ENCODE data around the gene MAP3K13. TPM values are rescaled to one million over a fixed set of nuclear protein-coding genes. Genes with fewer than 3 reads are reported as not detected.

Gene MAP3K13
- total and polyA plus RNA-seq, 4 donors, result 35.3 to 56.3 (median 41.7) TPM

DNA sequence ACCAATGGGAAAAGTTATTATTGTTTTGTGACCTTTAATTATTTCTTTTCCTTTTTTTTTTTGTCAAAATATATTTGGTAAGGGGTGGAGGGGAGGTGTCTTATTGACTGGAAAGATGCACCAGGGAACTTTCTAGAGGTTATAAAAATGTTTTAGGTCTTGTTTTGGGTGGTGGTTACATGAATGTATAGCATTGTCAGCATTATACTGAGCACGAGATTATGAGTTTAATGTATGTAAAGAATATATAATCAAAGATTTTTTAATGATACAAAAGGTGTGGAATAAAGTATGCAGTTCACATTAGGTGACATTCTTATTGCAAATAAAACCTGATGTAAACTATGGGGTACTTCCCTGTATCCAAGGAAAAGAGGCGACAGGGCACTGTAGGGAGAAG, 23.0 kb upstream of the MAP3K13 start:
- no peaks in the 10 kb centered on the region for H3K4me1 ChIP-seq (ENCODE audit: control insufficient read depth, insufficient read depth, low read length)
- no peaks in the 10 kb centered on the region for H3K9me3 ChIP-seq (ENCODE audit: control insufficient read depth, insufficient read depth, low read length)
- no peak overlapping the region for H3K4me3 ChIP-seq (ENCODE audit: low read depth, low read length)
- H3K27me3 ChIP-seq (ENCODE audit: control insufficient read depth, insufficient read depth, low read length), result no peaks in the 10 kb centered on the region
- H3K27ac ChIP-seq (ENCODE audit: low read depth, low read length), result no peak overlapping the region
- 100% methylated on average over 1 of the region's 2 CpGs for WGBS (ENCODE audit: insufficient coverage)
- H3K36me3 ChIP-seq (ENCODE audit: control insufficient read depth, insufficient read depth, low read length), result no peaks in the 10 kb centered on the region
- no peak for DNase-seq (ENCODE audit: low read depth in 4 of 6, low spot score in 6 of 6)

DNA sequence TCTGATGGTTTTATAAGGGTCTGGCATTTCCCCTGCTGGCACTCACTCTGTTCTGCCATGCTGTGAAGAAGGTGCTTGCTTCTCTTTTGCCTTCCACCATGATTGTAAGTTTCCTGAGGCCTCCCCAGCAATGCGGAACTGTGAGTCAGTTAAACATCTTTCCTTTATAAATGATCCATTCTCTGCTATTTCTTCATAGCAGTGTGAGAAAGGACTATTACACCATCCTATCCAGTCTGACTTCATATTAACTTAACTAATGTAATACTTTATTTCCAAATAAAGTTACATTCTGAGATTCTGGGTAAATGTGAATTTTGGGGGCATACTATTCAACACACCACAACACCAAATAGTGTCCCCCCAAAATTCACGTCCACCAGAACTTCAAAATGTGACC, 22.2 kb upstream of the MAP3K13 start:
- Histone ChIP-seq H3K27ac (ENCODE audit: low read depth, low read length) (no peak overlapping the region), H3K27me3 (ENCODE audit: control insufficient read depth, insufficient read depth, low read length) (no peaks in the 10 kb centered on the region), H3K4me1 (ENCODE audit: control insufficient read depth, insufficient read depth, low read length) (no peaks in the 10 kb centered on the region), H3K9me3 (ENCODE audit: control insufficient read depth, insufficient read depth, low read length) (no peaks in the 10 kb centered on the region), H3K4me3 (ENCODE audit: low read depth, low read length) (no peak overlapping the region), H3K36me3 (ENCODE audit: control insufficient read depth, insufficient read depth, low read length) (no peaks in the 10 kb centered on the region)
- WGBS (ENCODE audit: insufficient coverage), result no CpG with 5 or more reads among the region's 2 CpGs
- no peak for DNase-seq (ENCODE audit: low read depth in 4 of 6, low spot score in 6 of 6)

DNA sequence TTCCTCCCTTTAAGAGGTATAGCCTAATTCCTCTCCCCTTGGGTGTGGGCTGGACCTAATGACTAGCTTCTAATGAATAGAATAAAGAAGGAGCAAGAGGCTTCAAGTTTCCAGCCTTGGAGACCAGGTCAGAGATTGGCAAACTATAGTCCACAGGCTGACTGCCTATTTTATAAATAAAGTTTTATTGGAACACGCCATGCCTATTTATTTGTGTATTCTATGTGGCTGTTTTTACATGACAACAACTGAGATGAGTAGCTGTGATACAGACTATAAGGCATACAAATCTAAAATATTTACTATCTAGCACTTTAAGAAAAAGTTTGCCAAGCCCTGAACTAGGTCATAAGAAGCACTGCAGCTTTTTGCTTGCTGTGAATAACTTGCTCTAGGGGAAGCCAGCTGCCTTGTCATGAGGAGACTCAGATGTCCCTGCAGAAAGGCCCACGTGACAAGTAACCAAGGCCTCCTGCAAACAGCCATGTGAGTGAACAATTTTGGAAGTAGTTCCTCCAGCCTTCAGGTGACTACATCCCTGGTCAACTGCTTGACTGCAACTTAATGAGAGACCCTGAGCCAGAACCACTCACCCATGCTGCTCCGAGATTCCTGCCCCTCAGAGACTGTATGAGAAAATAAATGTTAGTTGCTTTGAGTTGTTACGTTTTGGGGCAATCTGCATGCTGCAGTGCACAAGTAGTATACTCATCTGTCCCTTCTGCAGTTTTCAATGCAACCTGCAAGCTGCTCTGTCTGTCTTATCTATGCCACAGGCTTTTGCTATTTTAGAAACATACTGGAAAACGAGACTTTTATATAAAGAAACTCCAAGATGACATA, 21.1 kb upstream of the MAP3K13 start:
- no peak overlapping the region for H3K27ac ChIP-seq (ENCODE audit: low read depth, low read length)
- WGBS (ENCODE audit: insufficient coverage), result 60% methylated on average over 1 of the region's 5 CpGs
- H3K4me3 ChIP-seq (ENCODE audit: low read depth, low read length), result no peak overlapping the region
- no peak for DNase-seq (ENCODE audit: low read depth in 4 of 6, low spot score in 6 of 6)
- H3K27me3 ChIP-seq (ENCODE audit: control insufficient read depth, insufficient read depth, low read length), result no peaks in the 10 kb centered on the region
- no peaks in the 10 kb centered on the region for H3K4me1 ChIP-seq (ENCODE audit: control insufficient read depth, insufficient read depth, low read length)
- no peaks in the 10 kb centered on the region for H3K36me3 ChIP-seq (ENCODE audit: control insufficient read depth, insufficient read depth, low read length)
- H3K9me3 ChIP-seq (ENCODE audit: control insufficient read depth, insufficient read depth, low read length), result no peaks in the 10 kb centered on the region

DNA sequence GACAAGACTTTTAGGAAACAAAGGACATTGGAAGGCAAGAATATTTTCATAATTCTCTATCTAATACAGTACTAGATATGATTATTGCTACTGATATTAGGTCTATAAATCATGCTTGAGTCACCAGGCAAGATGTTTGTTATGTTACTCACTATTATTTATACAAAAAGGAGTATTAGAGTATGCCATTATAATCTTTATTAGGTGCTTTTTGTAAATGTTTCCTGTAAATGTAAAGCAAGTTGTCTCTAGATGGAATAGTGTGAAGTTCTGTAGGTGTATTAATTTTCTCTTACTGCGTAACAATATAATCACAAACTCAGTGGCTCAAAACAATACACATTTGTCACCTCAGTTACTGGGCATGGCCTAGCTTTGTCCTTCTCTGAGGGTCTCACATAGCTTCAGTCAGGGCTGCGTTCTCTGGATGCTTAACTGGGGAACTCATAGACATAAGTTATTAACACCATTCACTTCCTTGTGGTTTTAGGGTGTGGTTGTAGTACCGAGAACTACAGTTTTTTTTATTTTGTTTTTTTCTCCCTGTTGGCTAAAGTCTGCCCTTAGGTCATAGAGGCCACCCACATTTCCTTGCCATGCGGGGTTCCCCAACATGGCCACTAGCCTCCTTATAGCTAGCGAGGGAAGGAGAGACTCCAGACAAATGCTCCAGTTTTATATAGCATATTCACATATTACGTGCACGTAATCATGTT, 20.3 kb upstream of the MAP3K13 start:
- Histone ChIP-seq H3K27ac (ENCODE audit: low read depth, low read length) (no peak overlapping the region), H3K9me3 (ENCODE audit: control insufficient read depth, insufficient read depth, low read length) (no peaks in the 10 kb centered on the region), H3K4me3 (ENCODE audit: low read depth, low read length) (no peak overlapping the region), H3K27me3 (ENCODE audit: control insufficient read depth, insufficient read depth, low read length) (no peaks in the 10 kb centered on the region), H3K4me1 (ENCODE audit: control insufficient read depth, insufficient read depth, low read length) (no peaks in the 10 kb centered on the region), H3K36me3 (ENCODE audit: control insufficient read depth, insufficient read depth, low read length) (no peaks in the 10 kb centered on the region)
- no peak for DNase-seq (ENCODE audit: low read depth in 4 of 6, low spot score in 6 of 6)
- WGBS (ENCODE audit: insufficient coverage), result no CpG with 5 or more reads among the region's 7 CpGs

DNA sequence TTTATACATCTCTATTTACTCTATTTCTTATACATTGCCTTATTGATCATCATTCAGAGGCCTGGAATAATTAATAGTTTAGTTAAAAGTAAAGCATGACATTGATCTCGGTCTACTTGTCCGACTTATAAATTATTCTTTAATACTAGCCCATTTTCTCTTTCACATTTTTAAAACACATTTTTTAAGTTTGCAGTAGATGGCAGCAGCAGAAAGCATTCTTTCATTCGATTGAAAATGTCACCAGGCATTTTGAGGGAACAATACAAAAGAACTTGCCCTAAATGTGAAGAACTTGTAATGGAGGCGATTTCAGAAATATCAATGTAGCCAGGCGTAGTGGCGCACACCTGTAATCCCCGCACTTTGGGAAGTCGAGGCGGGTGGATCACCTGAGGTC, 15.5 kb upstream of the MAP3K13 start:
- H3K4me3 ChIP-seq (ENCODE audit: low read depth, low read length), result no peak overlapping the region
- peak in 2 of 6 donors; percentile 42 to 67 for DNase-seq (ENCODE audit: low read depth in 4 of 6, low spot score in 6 of 6)
- WGBS (ENCODE audit: insufficient coverage), result 83% methylated on average over 1 of the region's 9 CpGs
- H3K9me3 ChIP-seq (ENCODE audit: control insufficient read depth, insufficient read depth, low read length), result no peaks in the 10 kb centered on the region
- H3K27ac ChIP-seq (ENCODE audit: low read depth, low read length), result no peak overlapping the region
- no peaks in the 10 kb centered on the region for H3K27me3 ChIP-seq (ENCODE audit: control insufficient read depth, insufficient read depth, low read length)
- no peaks in the 10 kb centered on the region for H3K36me3 ChIP-seq (ENCODE audit: control insufficient read depth, insufficient read depth, low read length)
- H3K4me1 ChIP-seq (ENCODE audit: control insufficient read depth, insufficient read depth, low read length), result no peaks in the 10 kb centered on the region

DNA sequence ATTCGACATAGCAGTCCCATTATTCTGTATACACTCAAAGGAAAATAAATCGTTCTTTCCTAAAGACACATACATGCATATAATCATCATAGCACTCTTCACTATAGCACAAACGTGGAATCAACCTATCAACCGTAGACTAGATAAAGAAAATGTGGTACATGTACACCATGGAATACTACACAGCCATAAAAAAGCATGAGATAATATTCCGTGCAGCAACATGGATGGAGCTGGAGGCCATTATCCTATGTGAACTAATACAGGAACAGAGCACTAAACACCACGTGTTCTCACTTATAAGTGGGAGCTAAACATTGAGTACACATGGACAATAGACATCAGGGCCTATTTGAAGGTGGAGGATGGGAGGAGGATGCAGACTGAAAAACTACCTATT, 12.1 kb upstream of the MAP3K13 start:
- no peaks in the 10 kb centered on the region for H3K27me3 ChIP-seq (ENCODE audit: control insufficient read depth, insufficient read depth, low read length)
- no peaks in the 10 kb centered on the region for H3K9me3 ChIP-seq (ENCODE audit: control insufficient read depth, insufficient read depth, low read length)
- no peaks in the 10 kb centered on the region for H3K36me3 ChIP-seq (ENCODE audit: control insufficient read depth, insufficient read depth, low read length)
- WGBS (ENCODE audit: insufficient coverage), result no CpG with 5 or more reads among the region's 6 CpGs
- no peak for DNase-seq (ENCODE audit: low read depth in 4 of 6, low spot score in 6 of 6)
- H3K27ac ChIP-seq (ENCODE audit: low read depth, low read length), result no peak overlapping the region
- H3K4me1 ChIP-seq (ENCODE audit: control insufficient read depth, insufficient read depth, low read length), result no peaks in the 10 kb centered on the region
- no peak overlapping the region for H3K4me3 ChIP-seq (ENCODE audit: low read depth, low read length)

DNA sequence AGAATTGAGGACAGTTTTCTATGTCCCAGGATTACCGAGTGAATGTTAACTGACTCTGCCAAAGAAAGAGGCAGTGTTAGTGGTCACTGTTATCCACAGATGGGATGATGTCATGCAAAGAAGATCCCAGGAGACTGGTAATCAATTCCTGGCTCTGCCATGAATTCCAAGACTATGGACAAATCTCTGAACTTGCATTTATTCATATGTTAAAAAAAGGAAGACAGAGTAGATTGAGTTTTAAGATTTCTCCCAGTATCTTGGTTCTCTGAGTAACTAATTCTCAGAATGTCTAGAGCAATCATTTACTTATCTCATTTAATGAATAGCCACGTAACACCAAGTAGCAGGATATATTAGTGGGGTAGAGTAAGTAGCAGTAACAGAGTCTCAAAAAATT, 11.5 kb upstream of the MAP3K13 start:
- Histone ChIP-seq H3K27ac (ENCODE audit: low read depth, low read length) (no peak overlapping the region), H3K27me3 (ENCODE audit: control insufficient read depth, insufficient read depth, low read length) (no peaks in the 10 kb centered on the region), H3K36me3 (ENCODE audit: control insufficient read depth, insufficient read depth, low read length) (no peaks in the 10 kb centered on the region), H3K4me1 (ENCODE audit: control insufficient read depth, insufficient read depth, low read length) (no peaks in the 10 kb centered on the region), H3K4me3 (ENCODE audit: low read depth, low read length) (no peak overlapping the region), H3K9me3 (ENCODE audit: control insufficient read depth, insufficient read depth, low read length) (no peaks in the 10 kb centered on the region)
- WGBS (ENCODE audit: insufficient coverage), result 50% methylated on average over 1 of the region's 2 CpGs
- no peak for DNase-seq (ENCODE audit: low read depth in 4 of 6, low spot score in 6 of 6)

DNA sequence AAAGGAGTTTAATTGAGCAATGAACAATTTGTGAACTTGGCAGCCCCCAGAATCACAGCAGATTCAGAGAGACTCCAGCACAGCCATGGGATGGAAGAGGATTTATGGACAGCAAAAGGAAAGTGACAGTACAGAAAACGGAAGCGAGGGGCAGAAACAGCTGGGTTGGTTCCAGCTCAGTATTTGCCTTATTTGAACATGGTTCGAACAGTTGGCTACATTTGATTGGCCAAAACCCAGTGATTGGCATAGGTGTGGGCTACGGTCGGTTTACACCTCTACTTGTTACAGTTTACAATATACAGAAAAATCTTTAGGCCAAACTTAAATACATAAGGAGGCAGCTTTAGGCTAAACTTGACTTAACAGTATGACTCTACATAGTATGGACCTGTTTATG, 9.7 kb upstream of the MAP3K13 start:
- DNase-seq (ENCODE audit: low read depth in 4 of 6, low spot score in 6 of 6), result no peak
- Histone ChIP-seq H3K4me1 (ENCODE audit: control insufficient read depth, insufficient read depth, low read length) (no peaks in the 10 kb centered on the region), H3K9me3 (ENCODE audit: control insufficient read depth, insufficient read depth, low read length) (no peaks in the 10 kb centered on the region), H3K27ac (ENCODE audit: low read depth, low read length) (no peak overlapping the region), H3K4me3 (ENCODE audit: low read depth, low read length) (no peak overlapping the region), H3K36me3 (ENCODE audit: control insufficient read depth, insufficient read depth, low read length) (no peaks in the 10 kb centered on the region), H3K27me3 (ENCODE audit: control insufficient read depth, insufficient read depth, low read length) (no peaks in the 10 kb centered on the region)
- 63% methylated on average over 2 of the region's 5 CpGs for WGBS (ENCODE audit: insufficient coverage)

DNA sequence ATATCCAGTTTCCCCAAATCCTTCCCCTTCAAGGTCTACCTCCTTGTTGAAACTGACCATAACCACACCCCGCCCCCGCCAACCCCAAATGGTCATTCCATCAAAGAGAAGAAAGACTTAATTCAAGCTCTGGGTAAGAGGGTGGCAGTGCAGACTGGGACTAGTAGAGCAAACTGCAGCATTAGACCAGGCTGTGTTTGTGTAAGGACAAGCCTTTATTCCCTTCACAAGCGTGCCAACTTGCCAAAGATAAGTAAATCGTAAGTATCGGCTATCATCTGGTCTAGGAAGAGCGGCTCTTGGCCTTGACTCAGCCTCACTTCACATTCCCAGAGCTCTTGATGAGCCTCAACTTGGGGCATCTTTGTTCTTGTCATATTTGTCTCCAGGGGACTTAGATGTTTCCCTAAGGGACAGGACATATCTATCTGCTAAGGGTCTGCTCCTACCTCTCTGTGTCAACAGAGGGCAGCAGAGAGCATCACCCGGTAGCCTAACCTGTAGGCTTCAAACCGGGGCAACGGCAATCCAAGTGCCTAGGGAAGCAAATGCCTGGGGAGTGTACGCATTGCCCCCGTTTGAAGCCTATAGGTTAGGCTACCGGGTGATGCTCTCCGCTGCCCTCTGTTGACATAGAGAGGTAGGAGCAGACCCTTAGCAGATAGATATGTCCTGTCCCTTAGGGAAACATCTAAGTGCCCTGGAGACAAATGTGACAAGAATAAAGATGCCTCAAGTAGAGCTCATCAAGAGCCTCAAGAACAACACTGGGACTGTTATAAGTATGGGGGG, 8.9 kb upstream of the MAP3K13 start:
- H3K4me1 ChIP-seq (ENCODE audit: control insufficient read depth, insufficient read depth, low read length), result no peaks in the 10 kb centered on the region
- H3K9me3 ChIP-seq (ENCODE audit: control insufficient read depth, insufficient read depth, low read length), result no peaks in the 10 kb centered on the region
- H3K4me3 ChIP-seq (ENCODE audit: low read depth, low read length), result no peak overlapping the region
- no peaks in the 10 kb centered on the region for H3K27me3 ChIP-seq (ENCODE audit: control insufficient read depth, insufficient read depth, low read length)
- H3K36me3 ChIP-seq (ENCODE audit: control insufficient read depth, insufficient read depth, low read length), result no peaks in the 10 kb centered on the region
- peak in 3 of 6 donors; percentile 9 to 66 (median 55) for DNase-seq (ENCODE audit: low read depth in 4 of 6, low spot score in 6 of 6)
- 2% methylated on average over 4 of the region's 13 CpGs for WGBS (ENCODE audit: insufficient coverage)
- H3K27ac ChIP-seq (ENCODE audit: low read depth, low read length), result no peak overlapping the region
